ENCODE measurements around the gene SKI. TPM values are rescaled to one million over a fixed set of nuclear protein-coding genes. Genes with fewer than 3 reads are reported as not detected.

SKI gene
- total RNA-seq, 1 experiment from 2014 or later = 28.3 TPM

- ChIA-PET POLR2A (ENCODE audit: unreplicated experiment) (no interaction called here), CTCF (no interaction called here)
- no peak overlapping the region for H3K27ac ChIP-seq (ENCODE audit: low read length)
- TF ChIP-seq EZH2phosphoT487 (IDR thresholded peaks at IDR 0.05; ENCODE audit: borderline replicate concordance, low read length) (no peak), EZH2 (IDR thresholded peaks at IDR 0.05; ENCODE audit: low read length, unreplicated experiment) (no peak), CTCF (conservative IDR thresholded peaks at IDR 0.05; ENCODE audit: low read depth, low read length) (no peak)
- H3K36me3 ChIP-seq (ENCODE audit: low read depth, low read length) = peaks cover 13% of the 10 kb centered on the region; the same call in 1 of the 2 replicates
- no peaks in the 10 kb centered on the region for H3K9me2 ChIP-seq (replicated peaks; ENCODE audit: low read length)
- no peak overlapping the region for H3K9ac ChIP-seq (ENCODE audit: low read length)
- no TSS peak for BruUV-seq (replicated peaks)
- no peak overlapping the region for H2AFZ ChIP-seq (ENCODE audit: low read length)
- H3K79me2 ChIP-seq (ENCODE audit: low read length) = peaks cover 100% of the 10 kb centered on the region
- H3K4me1 ChIP-seq (ENCODE audit: insufficient read depth, low read length) = peaks cover 10% of the 10 kb centered on the region
- H3K4me2 ChIP-seq (ENCODE audit: low read length) = no peak overlapping the region
- intact Hi-C loops (cut with micrococcal nuclease) = no loop called here
- no peaks in the 10 kb centered on the region for H3K9me3 ChIP-seq (ENCODE audit: low read length)
- H3K27me3 ChIP-seq (ENCODE audit: low read length) = no peaks in the 10 kb centered on the region
- peaks cover 7% of the 10 kb centered on the region for H3F3A ChIP-seq (ENCODE audit: low read length, unreplicated experiment)
- ATAC-seq (no peak), DNase-seq (no peak)
- H4K20me1 ChIP-seq (ENCODE audit: low read length) = peaks cover 69% of the 10 kb centered on the region
- no peak overlapping the region for H3K4me3 ChIP-seq (ENCODE audit: low read length)
Measured at GRCh38 chr1:2250721-2251281, 22.7 kb downstream of the SKI start.

- no peak overlapping the region for H2AFZ ChIP-seq (ENCODE audit: low read length)
- TF ChIP-seq CTCF (conservative IDR thresholded peaks at IDR 0.05; ENCODE audit: low read depth, low read length) (no peak), EZH2phosphoT487 (IDR thresholded peaks at IDR 0.05; ENCODE audit: borderline replicate concordance, low read length) (no peak), EZH2 (IDR thresholded peaks at IDR 0.05; ENCODE audit: low read length, unreplicated experiment) (no peak)
- peaks cover 8% of the 10 kb centered on the region for H3F3A ChIP-seq (ENCODE audit: low read length, unreplicated experiment)
- H3K36me3 ChIP-seq (ENCODE audit: low read depth, low read length) = peaks cover 13% of the 10 kb centered on the region; the same call in 1 of the 2 replicates
- peaks cover 100% of the 10 kb centered on the region for H3K79me2 ChIP-seq (ENCODE audit: low read length)
- ChIA-PET POLR2A (ENCODE audit: unreplicated experiment) (no interaction called here), CTCF (no interaction called here)
- peaks cover 4% of the 10 kb centered on the region for H3K4me1 ChIP-seq (ENCODE audit: insufficient read depth, low read length)
- no peaks in the 10 kb centered on the region for H3K9me2 ChIP-seq (replicated peaks; ENCODE audit: low read length)
- intact Hi-C loops (cut with micrococcal nuclease) = no loop called here
- no peaks in the 10 kb centered on the region for H3K27me3 ChIP-seq (ENCODE audit: low read length)
- no peaks in the 10 kb centered on the region for H3K9me3 ChIP-seq (ENCODE audit: low read length)
- no peak overlapping the region for H3K9ac ChIP-seq (ENCODE audit: low read length)
- BruUV-seq (replicated peaks) = no TSS peak
- no peak overlapping the region for H3K4me3 ChIP-seq (ENCODE audit: low read length)
- no peak overlapping the region for H3K4me2 ChIP-seq (ENCODE audit: low read length)
- ATAC-seq (no peak), DNase-seq (no peak)
- no peak overlapping the region for H3K27ac ChIP-seq (ENCODE audit: low read length)
- peaks cover 70% of the 10 kb centered on the region for H4K20me1 ChIP-seq (ENCODE audit: low read length)
Measured at GRCh38 chr1:2251363-2251762, 23.2 kb downstream of the SKI start.

- peaks cover 13% of the 10 kb centered on the region; the same call in 1 of the 2 replicates for H3K36me3 ChIP-seq (ENCODE audit: low read depth, low read length)
- H3K27me3 ChIP-seq (ENCODE audit: low read length) = no peaks in the 10 kb centered on the region
- CTCF ChIA-PET = no interaction called here
- no peak for ATAC-seq
- H3K4me1 ChIP-seq (ENCODE audit: insufficient read depth, low read length) = 0 out of 2 replicates have a peak, but pooled peaks cover under 1% of the 10 kb centered on the region
- no peak for DNase-seq
- H2AFZ ChIP-seq (ENCODE audit: low read length) = no peak overlapping the region
- intact Hi-C loops (cut with micrococcal nuclease) = no loop called here
- BruUV-seq (replicated peaks) = no TSS peak
- H3K27ac ChIP-seq (ENCODE audit: low read length) = no peak overlapping the region
- H3K9ac ChIP-seq (ENCODE audit: low read length) = no peak overlapping the region
- H3F3A ChIP-seq (ENCODE audit: low read length, unreplicated experiment) = peaks cover 8% of the 10 kb centered on the region
- H3K79me2 ChIP-seq (ENCODE audit: low read length) = peaks cover 100% of the 10 kb centered on the region
- no peak for TF ChIP-seq EZH2 (IDR thresholded peaks at IDR 0.05; ENCODE audit: low read length, unreplicated experiment)
- no peak for TF ChIP-seq EZH2phosphoT487 (IDR thresholded peaks at IDR 0.05; ENCODE audit: borderline replicate concordance, low read length)
- TF ChIP-seq CTCF (conservative IDR thresholded peaks at IDR 0.05; ENCODE audit: low read depth, low read length) = no peak
- peaks cover 70% of the 10 kb centered on the region for H4K20me1 ChIP-seq (ENCODE audit: low read length)
- POLR2A ChIA-PET (ENCODE audit: unreplicated experiment) = no interaction called here
- no peaks in the 10 kb centered on the region for H3K9me2 ChIP-seq (replicated peaks; ENCODE audit: low read length)
- H3K4me3 ChIP-seq (ENCODE audit: low read length) = no peak overlapping the region
- H3K9me3 ChIP-seq (ENCODE audit: low read length) = no peaks in the 10 kb centered on the region
- H3K4me2 ChIP-seq (ENCODE audit: low read length) = no peak overlapping the region
Measured at GRCh38 chr1:2251786-2252185, 23.7 kb downstream of the SKI start.
